HEK293T (cell line): Measurements from ENCODE around the gene DOCK7.

Source experiments
- ARNT ChIP-seq: fragments of 450-650 bp; IDR thresholded peaks from 2 replicates; pipeline ENCODE4 v1.6.1; 2017; ENCODE audit warnings: mild to moderate bottlenecking
- BHLHE40 ChIP-seq: fragments of 450-650 bp; IDR thresholded peaks from 2 replicates; pipeline ENCODE4 v1.6.1; 2016; ENCODE audit warnings: mild to moderate bottlenecking, moderate library complexity, borderline replicate concordance
- ELF4 ChIP-seq: fragments of 450-650 bp; IDR thresholded peaks from 2 replicates; pipeline ENCODE4 v1.6.1; 2017; ENCODE audit warnings: antibody characterized with exemption
- FOXA1 ChIP-seq: fragments of 450-650 bp; IDR thresholded peaks from 2 replicates; pipeline ENCODE4 v1.6.1; 2016; ENCODE audit warnings: mild to moderate bottlenecking
- FOXK2 ChIP-seq: fragments of 450-650 bp; IDR thresholded peaks from 2 replicates; pipeline ENCODE4 v1.6.1; 2016; ENCODE audit warnings: mild to moderate bottlenecking
- FOXM1 ChIP-seq: fragments of 450-650 bp; IDR thresholded peaks from 2 replicates; pipeline ENCODE4 v1.6.1; 2017; ENCODE audit warnings: mild to moderate bottlenecking, borderline replicate concordance
- HDGF ChIP-seq: fragments of 450-650 bp; IDR thresholded peaks from 2 replicates; pipeline ENCODE4 v1.6.1; 2017; ENCODE audit warnings: antibody characterized with exemption, borderline replicate concordance
- L3MBTL2 ChIP-seq: fragments of 450-650 bp; conservative IDR thresholded peaks from 2 replicates; pipeline ENCODE4 v1.6.1; 2016; ENCODE audit warnings: mild to moderate bottlenecking
- LEF1 ChIP-seq: fragments of 450-650 bp; IDR thresholded peaks from 2 replicates; pipeline ENCODE4 v1.6.1; 2017; ENCODE audit warnings: mild to moderate bottlenecking, borderline replicate concordance
- NFRKB ChIP-seq: fragments of 450-650 bp; IDR thresholded peaks from 2 replicates; pipeline ENCODE4 v1.6.1; 2016; ENCODE audit warnings: mild to moderate bottlenecking, moderate library complexity
- SP1 ChIP-seq: fragments of 450-650 bp; IDR thresholded peaks from 2 replicates; pipeline ENCODE4 v1.6.1; 2017
- SUZ12 ChIP-seq: fragments of 450-650 bp; IDR thresholded peaks from 2 replicates; pipeline ENCODE4 v1.6.1; 2016; ENCODE audit warnings: mild to moderate bottlenecking
- TARDBP ChIP-seq: fragments of 450-650 bp; IDR thresholded peaks from 2 replicates; pipeline ENCODE4 v1.6.1; 2016
- ZNF384 ChIP-seq: fragments of 450-650 bp; IDR thresholded peaks from 2 replicates; pipeline ENCODE4 v1.6.1; 2016

DNA sequence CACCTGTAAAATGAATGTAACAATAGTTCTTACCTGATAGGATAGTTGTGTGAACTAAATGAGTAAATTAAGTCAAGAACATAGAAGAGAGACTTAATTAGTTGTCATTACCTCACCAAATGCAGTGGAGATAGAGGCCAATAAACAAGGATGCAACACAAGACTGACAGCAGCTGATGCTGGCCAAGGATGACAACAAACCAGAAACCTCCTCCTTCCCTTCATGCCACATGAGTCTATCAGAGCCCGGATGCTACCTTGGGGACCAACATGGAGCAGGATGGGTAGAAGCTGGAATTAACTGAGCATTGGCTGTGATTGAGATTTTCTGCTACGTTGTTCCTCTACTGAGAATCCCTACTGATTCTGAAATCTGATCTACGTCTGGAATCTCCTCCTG, 281.6 kb downstream of the DOCK7 start:
- TF ChIP-seq TARDBP (no peak), SUZ12 (no peak), ELF4 (no peak), FOXA1 (no peak), SP1 (no peak), FOXK2 (no peak), L3MBTL2 (no peak), HDGF (no peak), ZNF384 (no peak), FOXM1 (no peak), BHLHE40 (no peak), ARNT (no peak), LEF1 (no peak), NFRKB (no peak)
